Eye (tissue), 1 donor: ENCODE data around the gene CR1.
"Not testable (repeated sequence)": the region's sequence is repeated elsewhere in the genome, so short reads cannot be mapped to it uniquely, and the experiment has no call there.

Source experiments
- DNase-seq: peaks from one replicate; pipeline ENCODE4 v3.0.0-alpha.2; 2015

CR1 gene

GRCh38 chr1:207646171-207646570, 150.2 kb downstream of the CR1 start:
- DNase-seq: no peak

GRCh38 chr1:207646944-207647579, 151.1 kb downstream of the CR1 start:
- no peak for DNase-seq

- no peak for DNase-seq
Measured at GRCh38 chr1:207647671-207648333, 151.8 kb downstream of the CR1 start.

- no peak for DNase-seq
Measured at GRCh38 chr1:207648334-207649209, 152.6 kb downstream of the CR1 start.

- peak; percentile 51 for DNase-seq
Measured at GRCh38 chr1:207649210-207649753, 153.3 kb downstream of the CR1 start.

GRCh38 chr1:207649865-207650580, 154.1 kb downstream of the CR1 start:
- DNase-seq: no peak

- DNase-seq: no peak
Measured at GRCh38 chr1:207651583-207651982, 155.6 kb downstream of the CR1 start.

- no peak for DNase-seq
Measured at GRCh38 chr1:207654320-207654719, 158.4 kb downstream of the CR1 start.

GRCh38 chr1:207658408-207658807, 162.5 kb downstream of the CR1 start:
- no peak for DNase-seq

GRCh38 chr1:207658904-207659485, 163.0 kb downstream of the CR1 start:
- DNase-seq: no peak

GRCh38 chr1:207659545-207660153, 163.7 kb downstream of the CR1 start:
- DNase-seq: no peak

- DNase-seq: not testable (repeated sequence)
Measured at GRCh38 chr1:207661420-207661819, 165.5 kb downstream of the CR1 start.

- no peak for DNase-seq
Measured at GRCh38 chr1:207666342-207666741, 170.4 kb downstream of the CR1 start.

GRCh38 chr1:207669528-207670009, 173.6 kb downstream of the CR1 start:
- peak; percentile 47 for DNase-seq

- no peak for DNase-seq
Measured at GRCh38 chr1:207670192-207670591, 174.2 kb downstream of the CR1 start.

- DNase-seq: no peak
Measured at GRCh38 chr1:207670997-207671396, 175.0 kb downstream of the CR1 start.

GRCh38 chr1:207672522-207673130, 176.7 kb downstream of the CR1 start:
- peak; percentile 36 for DNase-seq

GRCh38 chr1:207673399-207673798, 177.4 kb downstream of the CR1 start:
- no peak for DNase-seq

- no peak for DNase-seq
Measured at GRCh38 chr1:207676153-207676552, 180.2 kb downstream of the CR1 start.

- peak; percentile 13 for DNase-seq
Measured at GRCh38 chr1:207680590-207681388, 184.8 kb downstream of the CR1 start.
